Measurements from ENCODE around the gene CACNB1.
A peak's percentile ranks its signal among the peaks of the same experiment; 100 is the strongest.
"Not testable (repeated sequence)": the region's sequence is repeated elsewhere in the genome, so short reads cannot be mapped to it uniquely, and the experiment has no call there.

CACNB1 gene

DNA sequence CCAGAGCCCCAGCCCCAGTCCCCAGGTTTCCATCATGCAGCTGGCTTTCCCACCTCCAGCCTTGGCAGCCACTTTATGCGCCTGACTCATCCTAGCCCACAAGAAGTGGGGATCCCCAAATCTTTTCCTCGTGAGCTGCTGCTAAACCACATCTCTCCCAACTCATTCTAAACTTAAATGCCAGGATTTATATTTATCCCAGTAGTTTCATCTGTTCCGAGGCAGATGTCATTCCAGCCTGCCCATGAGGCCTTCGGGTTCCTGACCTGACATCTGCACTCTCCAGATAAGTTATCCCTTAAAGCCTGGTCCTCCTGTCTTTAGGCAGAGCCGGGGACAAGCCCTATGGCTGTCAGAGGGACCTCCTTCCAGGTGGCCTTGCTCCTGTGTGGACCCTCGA lies 62.6 kb downstream of the CACNB1 start:
- no peak for DNase-seq (ENCODE audit: low read depth)
- in situ Hi-C loops (cut with HindIII; ENCODE audit: low sequenced_read_pairs): no loop called here
- TF ChIP-seq, protein P1, sequence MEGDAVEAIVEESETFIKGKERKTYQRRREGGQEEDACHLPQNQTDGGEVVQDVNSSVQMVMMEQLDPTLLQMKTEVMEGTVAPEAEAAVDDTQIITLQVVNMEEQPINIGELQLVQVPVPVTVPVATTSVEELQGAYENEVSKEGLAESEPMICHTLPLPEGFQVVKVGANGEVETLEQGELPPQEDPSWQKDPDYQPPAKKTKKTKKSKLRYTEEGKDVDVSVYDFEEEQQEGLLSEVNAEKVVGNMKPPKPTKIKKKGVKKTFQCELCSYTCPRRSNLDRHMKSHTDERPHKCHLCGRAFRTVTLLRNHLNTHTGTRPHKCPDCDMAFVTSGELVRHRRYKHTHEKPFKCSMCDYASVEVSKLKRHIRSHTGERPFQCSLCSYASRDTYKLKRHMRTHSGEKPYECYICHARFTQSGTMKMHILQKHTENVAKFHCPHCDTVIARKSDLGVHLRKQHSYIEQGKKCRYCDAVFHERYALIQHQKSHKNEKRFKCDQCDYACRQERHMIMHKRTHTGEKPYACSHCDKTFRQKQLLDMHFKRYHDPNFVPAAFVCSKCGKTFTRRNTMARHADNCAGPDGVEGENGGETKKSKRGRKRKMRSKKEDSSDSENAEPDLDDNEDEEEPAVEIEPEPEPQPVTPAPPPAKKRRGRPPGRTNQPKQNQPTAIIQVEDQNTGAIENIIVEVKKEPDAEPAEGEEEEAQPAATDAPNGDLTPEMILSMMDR (IDR thresholded peaks at IDR 0.05; ENCODE audit: low read depth, low read length, missing control alignments): no peak
- no peak overlapping the region for H3K4me3 ChIP-seq (ENCODE audit: low read depth, low read length)

DNA sequence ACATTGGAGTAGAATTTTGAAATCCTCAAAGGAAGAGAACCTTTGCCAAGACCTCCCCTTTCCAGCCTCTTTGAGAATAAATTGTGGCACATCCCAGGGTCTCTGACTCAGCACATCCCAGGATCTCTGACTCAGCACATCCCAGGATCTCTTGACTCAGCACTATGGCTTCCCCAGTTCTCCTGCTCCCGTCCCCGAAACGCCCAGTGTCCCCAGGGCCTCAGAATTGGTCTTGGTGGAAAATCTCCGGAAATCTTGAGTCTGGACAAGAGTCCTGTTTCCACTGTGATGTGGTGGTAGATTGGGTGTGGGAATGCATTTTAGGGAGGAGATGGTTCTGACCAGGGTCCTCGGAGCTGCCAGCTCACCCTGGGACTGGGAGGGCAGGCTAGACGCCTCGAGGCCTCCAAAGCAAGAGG lies 65.3 kb downstream of the CACNB1 start:
- no peak overlapping the region for H3K4me3 ChIP-seq (ENCODE audit: low read depth, low read length)
- DNase-seq (ENCODE audit: low read depth): peak; percentile 71
- TF ChIP-seq, protein P1 (IDR thresholded peaks at IDR 0.05; ENCODE audit: low read depth, low read length, missing control alignments): no peak
- in situ Hi-C loops (cut with HindIII; ENCODE audit: low sequenced_read_pairs): no loop called here

DNA sequence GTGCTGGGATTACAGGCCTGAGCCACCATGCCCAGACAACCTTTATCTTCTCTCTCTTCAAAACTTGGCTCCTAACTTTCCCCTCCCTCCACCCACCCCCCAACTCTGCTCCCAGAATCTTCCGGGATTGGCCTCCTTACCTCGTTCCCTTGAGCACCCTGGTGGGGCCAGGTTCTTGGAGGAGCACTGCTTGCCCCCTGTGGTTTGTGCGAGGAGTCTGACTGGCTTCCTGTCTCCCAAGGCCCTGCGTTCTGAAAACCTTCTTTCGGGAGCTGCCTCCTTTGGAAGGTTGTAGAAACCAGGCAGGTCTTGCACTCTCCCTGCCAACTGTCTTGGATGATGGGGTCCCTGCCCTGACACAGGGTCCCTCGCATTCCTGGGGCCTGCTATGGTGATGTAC lies 65.9 kb downstream of the CACNB1 start:
- no peak for DNase-seq (ENCODE audit: low read depth)
- H3K4me3 ChIP-seq (ENCODE audit: low read depth, low read length): no peak overlapping the region
- in situ Hi-C loops (cut with HindIII; ENCODE audit: low sequenced_read_pairs): no loop called here
- TF ChIP-seq, protein P1 (IDR thresholded peaks at IDR 0.05; ENCODE audit: low read depth, low read length, missing control alignments): no peak

DNA sequence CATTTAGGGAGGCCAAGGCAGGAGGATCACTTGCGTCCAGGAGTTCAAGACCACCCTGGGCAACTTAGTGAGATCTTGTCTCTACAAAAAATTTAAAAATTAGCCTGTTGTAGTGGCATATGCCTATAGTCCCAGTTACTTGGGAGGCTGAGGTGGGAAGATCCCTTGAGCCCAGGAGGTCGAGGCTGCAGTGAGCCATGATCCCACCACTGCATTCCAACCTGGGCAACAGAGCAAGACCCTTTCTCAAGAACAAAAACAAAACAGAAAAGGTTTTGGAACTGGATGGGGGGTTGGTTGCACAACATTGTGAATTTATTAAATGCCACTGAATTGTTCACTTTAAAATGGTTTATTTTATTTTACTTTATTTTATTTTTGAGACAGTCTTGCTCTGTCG lies 67.3 kb downstream of the CACNB1 start:
- no peak overlapping the region for H3K4me3 ChIP-seq (ENCODE audit: low read depth, low read length)
- in situ Hi-C loops (cut with HindIII; ENCODE audit: low sequenced_read_pairs): no loop called here
- no peak for DNase-seq (ENCODE audit: low read depth)
- TF ChIP-seq, protein P1 (IDR thresholded peaks at IDR 0.05; ENCODE audit: low read depth, low read length, missing control alignments): no peak

DNA sequence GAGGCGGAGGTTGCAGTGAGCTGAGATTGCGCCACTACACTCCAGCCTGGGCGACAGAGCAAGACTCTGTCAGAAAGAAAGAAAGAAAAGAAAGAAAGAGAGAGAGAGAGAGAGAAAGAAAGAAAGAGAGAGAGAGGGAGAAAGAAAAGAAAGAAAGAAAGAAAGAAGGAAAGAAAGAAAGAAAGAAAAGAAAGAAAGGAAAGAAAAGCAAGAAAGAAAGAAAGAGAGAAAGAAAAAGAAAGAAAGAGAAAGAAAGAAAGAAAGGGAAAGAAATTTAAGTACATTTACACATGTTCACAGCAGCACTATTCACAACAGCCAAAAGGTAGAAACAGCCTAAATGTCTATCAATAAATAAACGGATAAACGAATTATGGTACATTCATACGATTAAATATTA lies 67.9 kb downstream of the CACNB1 start:
- H3K4me3 ChIP-seq (ENCODE audit: low read depth, low read length); DNase-seq (ENCODE audit: low read depth): not testable (repeated sequence)
- in situ Hi-C loops (cut with HindIII; ENCODE audit: low sequenced_read_pairs): loop anchor here (10.0 kb wide), 1 partner anchor 115 kb away; no protein-coding TSS in a partner anchor

DNA sequence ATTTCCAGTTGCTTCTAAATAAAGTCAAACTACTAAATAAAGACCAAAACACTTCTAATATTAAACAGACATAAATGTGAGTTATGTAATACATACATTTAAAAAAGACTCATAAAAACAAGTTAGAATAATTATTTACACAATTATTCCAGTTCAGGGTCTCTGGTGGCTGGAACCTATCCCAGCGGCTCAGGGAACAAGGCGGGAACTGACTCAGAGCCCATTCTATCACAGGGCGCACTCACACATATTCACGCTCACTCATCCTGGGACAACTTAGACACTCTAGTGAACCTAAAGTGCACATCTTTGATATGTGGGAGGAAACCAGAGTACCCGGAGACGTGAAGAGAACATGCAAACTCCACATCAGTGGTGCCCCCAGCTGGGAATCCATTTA lies 71.0 kb downstream of the CACNB1 start:
- in situ Hi-C loops (cut with HindIII; ENCODE audit: low sequenced_read_pairs): loop anchor here (10.0 kb wide), 1 partner anchor 112 kb away; no protein-coding TSS in a partner anchor
- no peak overlapping the region for H3K4me3 ChIP-seq (ENCODE audit: low read depth, low read length)
- TF ChIP-seq, protein P1 (IDR thresholded peaks at IDR 0.05; ENCODE audit: low read depth, low read length, missing control alignments): no peak
- DNase-seq (ENCODE audit: low read depth): no peak

DNA sequence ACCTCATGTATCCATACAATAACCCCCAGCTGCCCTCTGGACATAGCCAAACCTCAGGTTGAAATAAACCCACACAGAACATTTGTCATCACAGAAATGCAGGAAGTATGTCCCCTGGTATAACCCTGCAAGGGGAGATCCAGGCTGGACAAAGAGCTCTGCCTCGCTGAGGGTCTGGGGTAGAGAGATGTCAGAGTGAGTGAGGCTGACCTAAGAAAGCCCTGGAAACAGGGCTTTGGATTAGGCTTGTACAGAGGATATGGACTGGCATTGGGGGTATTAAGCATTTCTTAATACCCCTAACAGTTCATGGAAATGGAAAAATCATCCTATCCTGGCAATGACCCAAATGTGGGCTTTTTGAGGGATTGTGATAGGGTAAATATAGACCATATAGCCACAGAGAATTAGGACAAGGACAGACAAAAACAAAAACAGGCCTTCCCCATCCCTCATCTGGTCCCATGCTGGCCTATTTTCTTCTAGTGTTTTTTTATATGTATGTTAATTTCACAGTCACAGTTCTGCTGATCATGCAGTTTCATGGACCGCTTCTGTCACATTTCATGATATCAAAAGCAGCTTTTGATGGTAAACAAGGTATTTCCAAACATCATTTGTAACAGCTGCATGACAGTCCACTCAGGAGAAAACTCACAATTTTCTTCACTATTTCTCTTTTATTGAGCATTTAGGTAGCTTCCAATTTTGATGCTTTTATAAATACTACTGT lies 72.2 kb downstream of the CACNB1 start:
- in situ Hi-C loops (cut with HindIII; ENCODE audit: low sequenced_read_pairs): loop anchor here (10.0 kb wide), 1 partner anchor 111 kb away; no protein-coding TSS in a partner anchor
- DNase-seq (ENCODE audit: low read depth): no peak
- no peak overlapping the region for H3K4me3 ChIP-seq (ENCODE audit: low read depth, low read length)
- TF ChIP-seq, protein P1 (IDR thresholded peaks at IDR 0.05; ENCODE audit: low read depth, low read length, missing control alignments): no peak

Data from astrocyte of the cerebellum (primary cell).